ENCODE results near the gene LTBP2. TPM values are rescaled to one million over a fixed set of nuclear protein-coding genes. Genes with fewer than 3 reads are reported as not detected.

Gene LTBP2
- total RNA-seq, 2 donors from 2014 or later = 0.55 to 0.73 TPM

- DNase-seq (ENCODE audit: low spot score) (no peak), ATAC-seq (no peak)
- H3K27me3 Mint-ChIP-seq = no peaks in the 10 kb centered on the region
- no peak overlapping the region for H3K27ac Mint-ChIP-seq
- no peaks in the 10 kb centered on the region for H3K9me3 Mint-ChIP-seq
- H3K4me1 Mint-ChIP-seq (ENCODE audit: low read depth in 2 of 2) = no peaks in the 10 kb centered on the region
- H3K4me3 Mint-ChIP-seq = no peak overlapping the region
- no peaks in the 10 kb centered on the region for H3K36me3 Mint-ChIP-seq
Measured at GRCh38 chr14:74506411-74506851, 105.6 kb downstream of the LTBP2 start.

DNA sequence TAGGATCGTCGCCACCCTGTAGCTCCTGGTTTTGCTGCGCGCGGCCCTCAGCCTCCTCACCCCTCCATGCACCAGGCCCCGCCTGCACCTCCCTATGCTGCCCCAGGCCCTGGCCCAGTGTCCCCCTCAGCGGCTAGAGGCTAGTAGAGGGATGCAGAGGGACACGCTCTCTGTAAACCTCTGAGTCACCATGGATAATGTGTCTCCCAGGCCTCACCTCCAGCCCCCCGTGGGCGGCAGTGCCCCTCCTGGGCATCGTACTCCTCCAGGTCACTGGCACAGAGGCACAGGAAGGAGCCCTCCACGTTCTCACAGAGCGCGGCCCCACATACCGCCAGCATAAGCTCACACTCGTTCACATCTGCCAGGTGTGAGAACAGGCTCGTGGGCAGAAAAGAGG, 106.2 kb downstream of the LTBP2 start:
- ATAC-seq = no peak
- Mint-ChIP-seq H3K27ac (no peak overlapping the region), H3K4me3 (no peak overlapping the region), H3K9me3 (no peaks in the 10 kb centered on the region), H3K36me3 (no peaks in the 10 kb centered on the region), H3K4me1 (ENCODE audit: low read depth in 2 of 2) (no peaks in the 10 kb centered on the region), H3K27me3 (no peaks in the 10 kb centered on the region)
- DNase-seq (ENCODE audit: low spot score) = no peak

- Mint-ChIP-seq H3K27ac (no peak overlapping the region), H3K36me3 (no peaks in the 10 kb centered on the region), H3K27me3 (no peaks in the 10 kb centered on the region), H3K4me3 (no peak overlapping the region), H3K4me1 (ENCODE audit: low read depth in 2 of 2) (no peaks in the 10 kb centered on the region), H3K9me3 (no peaks in the 10 kb centered on the region)
- no peak for DNase-seq (ENCODE audit: low spot score)
- ATAC-seq = no peak
Measured at GRCh38 chr14:74504874-74505720, 106.9 kb downstream of the LTBP2 start.

GRCh38 chr14:74504412-74504811, 107.6 kb downstream of the LTBP2 start:
- no peaks in the 10 kb centered on the region for H3K9me3 Mint-ChIP-seq
- DNase-seq (ENCODE audit: low spot score) (no peak), ATAC-seq (no peak)
- H3K4me3 Mint-ChIP-seq = no peak overlapping the region
- H3K4me1 Mint-ChIP-seq (ENCODE audit: low read depth in 2 of 2) = no peaks in the 10 kb centered on the region
- H3K36me3 Mint-ChIP-seq = no peaks in the 10 kb centered on the region
- H3K27ac Mint-ChIP-seq = no peak overlapping the region
- no peaks in the 10 kb centered on the region for H3K27me3 Mint-ChIP-seq

GRCh38 chr14:74503938-74504335, 108.1 kb downstream of the LTBP2 start:
- H3K4me1 Mint-ChIP-seq (ENCODE audit: low read depth in 2 of 2) = no peaks in the 10 kb centered on the region
- H3K27ac Mint-ChIP-seq = no peak overlapping the region
- no peaks in the 10 kb centered on the region for H3K27me3 Mint-ChIP-seq
- ATAC-seq (no peak), DNase-seq (ENCODE audit: low spot score) (no peak)
- H3K4me3 Mint-ChIP-seq = no peak overlapping the region
- no peaks in the 10 kb centered on the region for H3K36me3 Mint-ChIP-seq
- H3K9me3 Mint-ChIP-seq = no peaks in the 10 kb centered on the region

GRCh38 chr14:74503291-74503937, 108.6 kb downstream of the LTBP2 start:
- H3K27ac Mint-ChIP-seq = no peak overlapping the region
- H3K4me1 Mint-ChIP-seq (ENCODE audit: low read depth in 2 of 2) = no peaks in the 10 kb centered on the region
- no peaks in the 10 kb centered on the region for H3K36me3 Mint-ChIP-seq
- no peaks in the 10 kb centered on the region for H3K9me3 Mint-ChIP-seq
- no peak for ATAC-seq
- no peaks in the 10 kb centered on the region for H3K27me3 Mint-ChIP-seq
- DNase-seq (ENCODE audit: low spot score) = no peak
- H3K4me3 Mint-ChIP-seq = no peak overlapping the region

GRCh38 chr14:74502236-74503019, 109.6 kb downstream of the LTBP2 start:
- DNase-seq (ENCODE audit: low spot score) (no peak), ATAC-seq (no peak)
- no peaks in the 10 kb centered on the region for H3K9me3 Mint-ChIP-seq
- H3K4me1 Mint-ChIP-seq (ENCODE audit: low read depth in 2 of 2) = no peaks in the 10 kb centered on the region
- no peak overlapping the region for H3K27ac Mint-ChIP-seq
- H3K36me3 Mint-ChIP-seq = no peaks in the 10 kb centered on the region
- no peaks in the 10 kb centered on the region for H3K27me3 Mint-ChIP-seq
- no peak overlapping the region for H3K4me3 Mint-ChIP-seq

- H3K27me3 Mint-ChIP-seq = no peaks in the 10 kb centered on the region
- no peak overlapping the region for H3K4me3 Mint-ChIP-seq
- DNase-seq (ENCODE audit: low spot score) (no peak), ATAC-seq (no peak)
- H3K4me1 Mint-ChIP-seq (ENCODE audit: low read depth in 2 of 2) = no peaks in the 10 kb centered on the region
- H3K27ac Mint-ChIP-seq = no peak overlapping the region
- H3K36me3 Mint-ChIP-seq = no peaks in the 10 kb centered on the region
- no peaks in the 10 kb centered on the region for H3K9me3 Mint-ChIP-seq
Measured at GRCh38 chr14:74501691-74502090, 110.3 kb downstream of the LTBP2 start.

- Mint-ChIP-seq H3K27me3 (no peaks in the 10 kb centered on the region), H3K4me3 (no peak overlapping the region), H3K36me3 (no peaks in the 10 kb centered on the region), H3K9me3 (no peaks in the 10 kb centered on the region), H3K4me1 (ENCODE audit: low read depth in 2 of 2) (no peaks in the 10 kb centered on the region), H3K27ac (no peak overlapping the region)
- ATAC-seq (no peak), DNase-seq (ENCODE audit: low spot score) (no peak)
Measured at GRCh38 chr14:74501135-74501614, 110.9 kb downstream of the LTBP2 start.

- ATAC-seq (no peak), DNase-seq (ENCODE audit: low spot score) (no peak)
- no peaks in the 10 kb centered on the region for H3K36me3 Mint-ChIP-seq
- H3K4me1 Mint-ChIP-seq (ENCODE audit: low read depth in 2 of 2) = peaks cover 0 to under 1% of the 10 kb centered on the region in 2 donors
- H3K4me3 Mint-ChIP-seq = no peak overlapping the region
- no peaks in the 10 kb centered on the region for H3K9me3 Mint-ChIP-seq
- H3K27ac Mint-ChIP-seq = no peak overlapping the region
- H3K27me3 Mint-ChIP-seq = no peaks in the 10 kb centered on the region
Measured at GRCh38 chr14:74500417-74501134, 111.5 kb downstream of the LTBP2 start.

DNA sequence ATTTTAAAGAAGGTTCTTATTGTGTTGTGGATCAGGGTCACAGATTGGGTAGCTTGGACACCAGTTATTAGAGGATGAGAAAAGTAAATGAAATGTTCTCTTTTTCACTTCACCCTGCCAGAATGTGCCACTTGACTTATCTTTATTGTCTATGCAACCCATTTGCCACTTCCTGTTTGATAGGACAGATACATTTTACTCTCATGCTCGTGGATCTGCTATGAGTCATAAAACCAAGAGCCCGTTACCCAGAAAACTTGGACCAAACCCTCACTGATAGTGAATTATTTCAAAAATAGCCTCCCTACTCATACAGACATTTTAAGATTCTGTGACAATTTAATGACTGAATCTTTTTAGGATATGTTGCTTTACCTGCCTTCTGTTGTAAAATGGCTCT, 116.7 kb downstream of the LTBP2 start:
- DNase-seq (ENCODE audit: low spot score) = no peak
- no peaks in the 10 kb centered on the region for H3K9me3 Mint-ChIP-seq
- peak overlapping the region in 1 of 2 donors; percentile 84 for H3K27ac Mint-ChIP-seq

GRCh38 chr14:74493343-74494261, 118.4 kb downstream of the LTBP2 start, which contains the start of gene ISCA2:
Gene ISCA2 (plus strand): TSS chr14:74493765. CDS start chr14:74493775, 10 bp downstream.
- peak; percentile 96 to 97 for ATAC-seq
- Mint-ChIP-seq H3K27me3 (no peaks in the 10 kb centered on the region), H3K27ac (peak within 1 kb of the TSS in 1 of 2 donors; percentile 84), H3K36me3 (no peaks in the 10 kb centered on the region), H3K9me3 (no peaks in the 10 kb centered on the region), H3K4me1 (ENCODE audit: low read depth in 2 of 2) (peaks cover 8 to 16% of the 10 kb centered on the region in 2 donors), H3K4me3 (no peak within 1 kb of the TSS)
- peak; percentile 100 for DNase-seq (ENCODE audit: low spot score)

More for the DNA sequence above, 116.7 kb downstream of the LTBP2 start:
- no peak for ATAC-seq
- Mint-ChIP-seq H3K4me3 (no peak overlapping the region), H3K36me3 (no peaks in the 10 kb centered on the region), H3K27me3 (no peaks in the 10 kb centered on the region), H3K4me1 (ENCODE audit: low read depth in 2 of 2) (peaks cover 8 to 16% of the 10 kb centered on the region in 2 donors)
